NT2/D1 (cell line): Measurements from ENCODE around the gene RNF186.

Experiments
- SUZ12 ChIP-seq: IDR thresholded peaks from 2 replicates; pipeline ENCODE4 v1.6.1; 2011; ENCODE audit not compliant: insufficient read length, insufficient read depth; ENCODE audit errors: extremely low read depth
- YY1 ChIP-seq: IDR thresholded peaks from 2 replicates; pipeline ENCODE4 v1.6.1; 2011; ENCODE audit not compliant: insufficient read length, insufficient read depth
- ZNF274 ChIP-seq: IDR thresholded peaks from 2 replicates; pipeline ENCODE4 v1.6.1; 2011; ENCODE audit warnings: mild to moderate bottlenecking, low read depth, low read length

- TF ChIP-seq ZNF274 (no peak), YY1 (no peak), SUZ12 (no peak)
Measured at GRCh38 chr1:19852036-19852435, 37.0 kb upstream of the RNF186 start.
